H7 (cell line): Measurements from ENCODE around the gene GPC5. TPM values are rescaled to one million over a fixed set of nuclear protein-coding genes. Genes with fewer than 3 reads are reported as not detected.
"Not testable (repeated sequence)": the region's sequence is repeated elsewhere in the genome, so short reads cannot be mapped to it uniquely, and the experiment has no call there.

Experiments used
- DNase-seq: peaks from one replicate; pipeline ENCODE4 v3.0.0; 2012
- H3K27me3 ChIP-seq: 2 replicates; pipeline ENCODE4 v1.6.0; 2011; ENCODE audit warnings: mild to moderate bottlenecking, low read length; ENCODE audit not compliant: control insufficient read depth, insufficient read depth
- H3K36me3 ChIP-seq: replicated peaks from 2 replicates; pipeline ENCODE4 v1.5.1; 2011; ENCODE audit warnings: low read length; ENCODE audit not compliant: control insufficient read depth, insufficient read depth
- H3K4me3 ChIP-seq: 2 replicates; pipeline ENCODE4 v1.5.1; 2011; ENCODE audit warnings: low read depth, mild to moderate bottlenecking, control low read depth, low read length, moderate library complexity; ENCODE audit not compliant: insufficient read depth
- total RNA-seq: library from RNA; depleted of rRNA; stranded (reverse); fragments of >200 nt; shearing (Covaris generic); gene quantifications from 2 replicates; pipeline ENCODE4 v1.2.3, GENCODE V29; 2014

GPC5 gene
- total RNA-seq, 1 experiment from 2014 or later, result 0.07 TPM

GRCh38 chr13:91758724-91759123, 360.3 kb downstream of the GPC5 start:
- no peak for DNase-seq

GRCh38 chr13:91762957-91763356, 364.5 kb downstream of the GPC5 start:
- DNase-seq, result no peak
- H3K4me3 ChIP-seq, result no peak overlapping the region
- H3K36me3 ChIP-seq, result no peaks in the 10 kb centered on the region
- no peaks in the 10 kb centered on the region for H3K27me3 ChIP-seq

More at GRCh38 chr13:91758724-91759123, 360.3 kb downstream of the GPC5 start:
- H3K36me3 ChIP-seq, result no peaks in the 10 kb centered on the region
- H3K27me3 ChIP-seq, result no peaks in the 10 kb centered on the region
- H3K4me3 ChIP-seq, result no peak overlapping the region

GRCh38 chr13:91764527-91764926, 366.1 kb downstream of the GPC5 start:
- no peak for DNase-seq
- no peaks in the 10 kb centered on the region for H3K27me3 ChIP-seq
- H3K4me3 ChIP-seq, result no peak overlapping the region
- H3K36me3 ChIP-seq, result no peaks in the 10 kb centered on the region

- Histone ChIP-seq H3K36me3 (no peaks in the 10 kb centered on the region), H3K4me3 (no peak overlapping the region), H3K27me3 (no peaks in the 10 kb centered on the region)
- DNase-seq, result no peak
These were observed 369.2 kb downstream of the GPC5 start for GRCh38 chr13:91767651-91768050.

DNA sequence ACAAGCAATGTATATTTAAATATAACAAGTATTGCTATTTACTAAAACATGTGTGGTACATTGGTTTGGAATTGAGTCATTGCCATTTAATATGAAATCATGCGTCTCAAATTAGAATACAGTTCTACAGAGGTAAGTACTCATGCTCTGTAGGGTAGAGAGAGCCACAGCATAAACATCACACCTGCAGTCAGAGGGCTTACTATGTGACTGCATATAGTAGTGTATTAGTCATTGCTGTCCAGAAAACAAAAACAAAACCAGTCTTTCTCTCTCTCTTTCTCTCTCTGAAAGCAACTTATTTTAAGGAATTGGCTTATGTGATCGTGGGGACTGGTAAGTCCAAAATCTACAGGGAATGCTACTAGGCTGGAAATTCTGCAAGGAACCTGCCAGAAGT, 370.3 kb downstream of the GPC5 start:
- Histone ChIP-seq H3K4me3 (no peak overlapping the region), H3K36me3 (no peaks in the 10 kb centered on the region), H3K27me3 (no peaks in the 10 kb centered on the region)
- no peak for DNase-seq

DNA sequence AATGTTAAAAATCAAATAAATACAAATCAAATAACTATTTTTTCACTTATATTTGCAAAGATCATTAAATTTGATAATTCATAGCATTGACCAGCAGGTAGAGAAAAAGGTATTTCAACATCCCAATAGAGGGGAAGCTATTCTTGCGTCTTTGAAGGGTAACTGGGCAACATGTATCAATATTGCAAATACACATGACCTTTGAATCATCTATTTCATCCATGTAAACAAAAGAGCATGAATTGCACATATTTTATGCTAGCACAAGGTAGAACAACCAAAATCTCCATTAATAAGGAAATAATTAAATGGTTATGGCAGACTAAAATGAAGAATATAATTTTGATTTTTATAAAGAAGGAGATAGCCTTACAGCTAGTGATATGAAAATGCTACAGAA, 372.8 kb downstream of the GPC5 start:
- no peaks in the 10 kb centered on the region for H3K36me3 ChIP-seq
- H3K27me3 ChIP-seq, result no peaks in the 10 kb centered on the region
- no peak for DNase-seq
- no peak overlapping the region for H3K4me3 ChIP-seq

DNA sequence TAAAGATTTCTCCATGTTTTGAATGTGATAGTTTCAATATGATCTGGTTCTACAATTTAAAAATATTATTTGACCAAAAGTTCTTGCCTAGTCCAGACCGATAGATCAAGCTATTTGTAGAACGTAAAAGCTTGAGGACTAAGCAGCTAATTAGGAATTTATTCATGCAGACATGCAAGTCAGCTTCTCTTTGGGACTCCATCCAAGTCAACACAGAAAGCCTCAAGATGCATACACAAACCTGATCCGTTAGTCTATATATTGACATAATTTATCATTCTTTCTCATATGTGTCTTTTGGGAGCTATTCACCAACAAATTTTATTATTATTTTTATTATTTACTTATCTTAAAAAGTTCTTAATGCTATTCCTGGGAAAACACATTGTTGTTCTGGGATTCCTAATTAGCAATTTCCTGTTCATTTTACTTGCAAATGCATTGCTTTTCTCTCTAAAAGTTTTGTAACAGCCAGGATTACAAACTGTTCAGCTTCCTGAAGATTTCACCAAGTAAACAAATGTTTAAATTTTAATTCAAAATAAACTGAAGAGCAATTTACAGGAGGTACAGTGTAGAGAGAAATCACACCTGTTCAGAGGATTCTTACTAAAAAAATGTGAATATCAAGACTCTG, 375.3 kb downstream of the GPC5 start:
- Histone ChIP-seq H3K4me3 (no peak overlapping the region), H3K36me3 (no peaks in the 10 kb centered on the region), H3K27me3 (no peaks in the 10 kb centered on the region)
- DNase-seq, result no peak

GRCh38 chr13:91774397-91774796, 376.0 kb downstream of the GPC5 start:
- H3K4me3 ChIP-seq, result no peak overlapping the region
- no peaks in the 10 kb centered on the region for H3K27me3 ChIP-seq
- H3K36me3 ChIP-seq, result no peaks in the 10 kb centered on the region
- DNase-seq, result no peak

DNA sequence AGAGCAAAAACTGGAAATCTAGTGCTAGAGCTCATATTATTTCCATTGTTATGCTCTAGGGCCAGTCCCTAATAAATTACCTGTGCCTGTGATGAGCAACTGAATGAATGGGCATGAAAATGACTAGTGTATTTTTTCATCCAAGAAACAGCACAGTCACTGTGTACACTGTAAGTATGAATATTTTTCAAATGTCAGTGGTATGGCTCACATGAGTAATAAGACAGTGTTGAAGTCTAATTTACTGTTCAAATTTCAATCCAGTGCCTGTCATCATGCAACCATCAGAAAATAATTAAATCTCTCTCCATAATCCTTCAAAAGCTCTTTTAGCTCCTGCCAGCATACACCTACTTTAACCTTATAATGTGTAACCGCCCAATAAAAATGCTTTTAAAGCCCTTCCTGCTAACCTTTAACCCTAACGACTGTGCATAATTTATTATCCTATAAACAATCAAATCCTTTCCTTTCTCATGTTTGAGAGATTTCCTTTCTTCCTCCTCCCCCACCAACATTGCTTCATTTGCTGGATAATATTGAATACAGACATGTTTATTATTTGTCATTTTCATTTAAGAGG, 378.3 kb downstream of the GPC5 start:
- Histone ChIP-seq H3K27me3 (no peaks in the 10 kb centered on the region), H3K36me3 (no peaks in the 10 kb centered on the region), H3K4me3 (no peak overlapping the region)
- DNase-seq, result no peak

DNA sequence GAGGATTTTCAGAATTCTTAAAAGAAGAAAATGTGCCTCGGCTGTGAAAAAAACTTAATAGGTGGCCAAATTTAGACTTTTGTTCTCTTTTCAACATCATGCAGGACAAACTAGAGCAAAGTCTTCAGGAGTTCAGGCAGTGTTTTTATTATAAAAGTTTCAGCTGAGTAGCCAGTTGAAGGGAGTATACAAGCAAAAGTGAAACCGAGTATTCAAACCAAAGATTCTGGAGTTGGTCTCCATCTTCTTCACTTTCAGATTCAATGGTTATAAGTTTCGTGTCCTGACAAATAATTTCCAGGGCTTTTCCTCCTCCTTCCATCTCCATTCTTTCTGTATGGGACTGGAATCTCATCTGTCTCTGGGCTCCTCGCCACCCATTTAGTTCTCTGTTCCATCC, 379.7 kb downstream of the GPC5 start:
- no peak for DNase-seq
- H3K4me3 ChIP-seq, result no peak overlapping the region
- H3K36me3 ChIP-seq, result no peaks in the 10 kb centered on the region

GRCh38 chr13:91781982-91782691, 383.7 kb downstream of the GPC5 start:
- not testable (repeated sequence) for H3K36me3 ChIP-seq, H3K27me3 ChIP-seq, DNase-seq, H3K4me3 ChIP-seq

More for the DNA sequence above, 379.7 kb downstream of the GPC5 start:
- no peaks in the 10 kb centered on the region for H3K27me3 ChIP-seq

DNA sequence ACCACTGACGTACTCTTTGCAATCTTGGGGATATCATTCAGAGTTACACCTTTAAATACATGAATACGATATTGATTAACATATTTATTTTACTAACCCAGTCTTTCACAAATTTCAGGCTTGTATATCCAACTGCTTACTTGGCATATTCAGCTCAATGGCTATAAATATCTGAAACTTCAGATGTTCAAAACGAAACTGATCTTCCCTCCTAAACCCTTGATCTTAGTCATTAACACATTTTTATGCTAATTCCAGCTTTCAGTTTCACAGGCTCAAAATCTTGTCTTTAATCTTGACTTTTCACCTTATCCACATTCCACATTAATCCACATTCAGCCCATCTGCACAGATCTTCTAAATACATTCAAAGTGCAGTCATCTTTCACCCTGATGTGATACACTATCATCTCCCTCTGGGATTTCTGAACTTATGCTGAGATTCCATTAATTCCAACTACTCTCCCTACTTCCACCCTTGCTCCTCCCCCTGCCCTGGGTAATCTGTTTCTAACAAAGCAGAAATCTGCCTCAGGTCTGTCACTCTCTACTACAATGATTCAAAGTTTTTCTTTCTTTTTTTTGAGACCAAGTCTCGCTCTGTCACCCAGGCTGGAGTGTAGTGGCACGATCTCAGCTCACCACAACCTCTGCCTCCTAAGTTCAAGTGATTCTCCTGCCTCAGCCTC, 387.2 kb downstream of the GPC5 start:
- Histone ChIP-seq H3K36me3 (no peaks in the 10 kb centered on the region), H3K4me3 (no peak overlapping the region)
- DNase-seq, result no peak

DNA sequence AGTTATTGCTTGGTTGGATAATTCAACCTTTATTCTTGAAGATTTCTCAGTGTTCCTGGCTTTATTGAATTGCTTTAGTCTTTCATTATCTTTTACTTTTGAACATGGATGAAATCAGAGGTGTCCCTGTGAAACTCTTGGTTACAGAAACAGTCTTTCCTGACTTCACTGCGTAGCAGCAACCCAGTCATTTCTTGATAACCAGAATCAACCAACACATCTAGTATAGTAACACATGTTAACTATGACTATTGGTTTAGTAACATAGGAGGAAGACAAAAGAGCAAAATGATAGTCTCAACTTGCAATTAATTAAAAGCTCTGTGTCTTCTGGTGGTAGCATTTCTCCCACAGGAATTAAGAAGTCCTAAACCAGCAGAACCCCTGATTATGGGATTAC, 393.6 kb downstream of the GPC5 start:
- Histone ChIP-seq H3K27me3 (no peaks in the 10 kb centered on the region), H3K36me3 (no peaks in the 10 kb centered on the region), H3K4me3 (no peak overlapping the region)
- DNase-seq, result no peak

More for the DNA sequence above, 387.2 kb downstream of the GPC5 start:
- H3K27me3 ChIP-seq, result no peaks in the 10 kb centered on the region

DNA sequence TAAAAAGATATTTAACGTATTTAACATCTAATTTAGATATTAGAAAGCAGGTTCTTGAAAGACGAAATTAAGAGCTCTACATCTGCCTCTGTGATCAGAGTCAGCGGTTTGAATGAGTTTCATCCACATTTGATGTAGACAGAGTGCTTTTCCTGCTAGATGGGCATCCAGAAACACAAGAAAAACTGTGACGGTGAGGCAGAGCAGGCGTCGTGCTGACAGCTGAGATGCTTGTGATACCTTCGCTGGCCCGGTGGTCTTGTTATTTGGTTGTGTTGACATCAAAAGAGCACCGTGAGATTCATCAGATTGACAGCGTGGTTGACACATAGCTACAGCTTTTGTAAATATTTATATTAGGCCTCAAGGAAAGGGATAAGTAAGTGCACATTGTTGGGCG, 399.1 kb downstream of the GPC5 start:
- Histone ChIP-seq H3K27me3 (no peaks in the 10 kb centered on the region), H3K4me3 (no peak overlapping the region), H3K36me3 (no peaks in the 10 kb centered on the region)
- no peak for DNase-seq

DNA sequence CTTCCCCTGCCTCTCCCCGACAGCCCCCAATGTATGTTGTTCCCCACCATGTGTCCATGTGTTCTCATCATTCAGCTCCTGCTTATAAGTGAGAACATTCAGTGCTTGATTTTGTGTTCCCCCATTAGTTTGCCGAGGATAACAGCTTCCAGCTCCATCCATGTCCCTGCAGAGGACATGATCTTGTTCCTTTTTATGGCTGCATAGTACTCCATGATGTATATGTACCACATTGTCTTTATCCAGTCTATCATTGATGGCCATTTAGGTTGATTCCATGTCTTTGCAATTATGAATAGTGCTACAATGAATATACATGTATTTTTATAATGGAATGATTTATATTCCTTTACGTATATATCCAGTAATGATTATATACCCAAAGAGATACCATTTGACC, 399.9 kb downstream of the GPC5 start:
- H3K36me3 ChIP-seq, H3K27me3 ChIP-seq, DNase-seq, H3K4me3 ChIP-seq: not testable (repeated sequence)
